ENCODE results near the gene MAD1L1. TPM values are rescaled to one million over a fixed set of nuclear protein-coding genes. Genes with fewer than 3 reads are reported as not detected.

MAD1L1 gene
- total and polyA plus RNA-seq, 8 donors: 21.4 to 58.8 (median 22.5) TPM

DNA sequence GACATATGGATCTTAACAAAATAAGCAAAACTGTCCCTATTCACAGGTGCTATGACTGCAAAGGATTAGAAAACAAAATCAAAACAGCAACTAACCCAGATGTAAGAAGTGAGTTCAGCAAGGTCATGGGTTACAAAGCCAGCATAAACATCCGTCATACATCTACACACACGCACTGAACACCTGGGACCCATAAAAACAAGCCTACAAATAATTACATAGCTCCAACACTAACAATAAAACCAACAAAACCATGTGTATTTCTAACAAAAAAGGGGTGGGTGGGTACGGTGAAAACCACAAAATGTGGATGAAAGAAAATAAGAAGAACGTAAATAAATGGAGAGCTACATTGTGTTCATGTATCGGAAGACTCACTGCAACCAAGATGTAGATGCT, 305.8 kb downstream of the MAD1L1 start:
- ATAC-seq (no peak), DNase-seq (no peak)
- Histone ChIP-seq H3K36me3 (peaks cover 0 to 17% of the 10 kb centered on the region in 2 donors), H3K27ac (no peak overlapping the region), H3K4me3 (no peak overlapping the region), H3K27me3 (no peaks in the 10 kb centered on the region), H3K9me3 (no peaks in the 10 kb centered on the region), H3K4me1 (peaks cover 0 to 17% of the 10 kb centered on the region in 2 donors)
- TF ChIP-seq CTCF (IDR thresholded peaks at IDR 0.05): no peak
- intact Hi-C loops (cut with DNase I): no loop called here

DNA sequence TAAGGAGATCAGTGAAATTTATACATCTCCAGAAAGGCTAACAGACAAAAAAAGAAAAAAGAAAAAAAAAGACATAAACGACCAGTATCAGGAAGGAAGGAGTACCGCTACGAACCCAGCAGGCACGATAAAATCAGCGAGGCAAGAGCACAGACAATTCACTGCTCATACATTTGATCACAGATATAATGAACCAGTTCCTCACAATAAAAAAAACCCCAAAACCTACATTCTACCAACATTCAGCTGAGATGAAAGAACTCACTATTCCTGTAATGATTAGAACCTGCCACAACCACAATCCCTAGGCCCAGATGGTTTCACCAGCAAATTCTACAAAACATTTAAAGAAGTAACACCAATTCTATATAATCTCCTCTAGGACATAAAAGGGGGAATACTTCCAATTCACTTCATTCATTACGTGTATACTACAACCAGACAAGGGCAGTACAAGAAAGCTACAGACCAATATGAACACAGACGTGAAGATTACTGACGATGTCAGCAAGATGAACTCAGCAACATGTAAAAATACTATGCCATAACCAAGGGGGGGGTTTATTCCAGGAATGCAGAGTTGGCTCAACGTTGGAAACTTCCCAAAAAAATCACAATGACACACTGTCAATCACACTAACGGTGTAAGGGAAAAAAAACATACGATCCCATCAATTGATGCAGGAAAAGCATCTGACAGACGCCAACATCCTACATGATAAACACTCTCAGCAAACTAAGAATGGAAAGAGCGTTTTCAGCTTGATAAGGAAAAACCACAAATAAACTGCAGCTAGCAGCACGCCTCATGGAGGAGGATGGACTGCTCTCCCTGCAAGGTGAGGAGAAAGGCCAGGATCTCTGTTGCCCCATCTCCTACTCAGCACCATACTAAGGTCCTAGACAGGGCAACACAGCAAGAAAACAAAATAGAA, 306.5 kb downstream of the MAD1L1 start:
- intact Hi-C loops (cut with DNase I): no loop called here
- no peak for TF ChIP-seq CTCF (IDR thresholded peaks at IDR 0.05)
- Histone ChIP-seq H3K9me3 (no peaks in the 10 kb centered on the region), H3K27me3 (no peaks in the 10 kb centered on the region), H3K27ac (no peak overlapping the region), H3K4me3 (no peak overlapping the region), H3K36me3 (peaks cover 0 to 11% of the 10 kb centered on the region in 2 donors), H3K4me1 (peaks cover 0 to 18% of the 10 kb centered on the region in 2 donors)
- no peak for ATAC-seq
- DNase-seq: no peak

GRCh38 chr7:1925349-1925748, 307.4 kb downstream of the MAD1L1 start:
- H3K4me1 ChIP-seq: peaks cover 0 to 25% of the 10 kb centered on the region in 2 donors
- intact Hi-C loops (cut with DNase I): no loop called here
- H3K36me3 ChIP-seq: peaks cover 0 to 11% of the 10 kb centered on the region in 2 donors

GRCh38 chr7:1924258-1924817, 308.4 kb downstream of the MAD1L1 start:
- TF ChIP-seq CTCF (IDR thresholded peaks at IDR 0.05): no peak

More at GRCh38 chr7:1925349-1925748, 307.4 kb downstream of the MAD1L1 start:
- DNase-seq: peak in 1 of 4 donors; percentile 15
- Histone ChIP-seq H3K27me3 (no peaks in the 10 kb centered on the region), H3K9me3 (no peaks in the 10 kb centered on the region), H3K27ac (no peak overlapping the region), H3K4me3 (no peak overlapping the region)
- no peak for ATAC-seq
- TF ChIP-seq CTCF (IDR thresholded peaks at IDR 0.05): no peak

More at GRCh38 chr7:1924258-1924817, 308.4 kb downstream of the MAD1L1 start:
- ATAC-seq: no peak
- Histone ChIP-seq H3K4me1 (peaks cover 0 to 35% of the 10 kb centered on the region in 2 donors), H3K36me3 (peaks cover 0 to 11% of the 10 kb centered on the region in 2 donors), H3K27ac (no peak overlapping the region), H3K9me3 (no peaks in the 10 kb centered on the region), H3K4me3 (no peak overlapping the region), H3K27me3 (no peaks in the 10 kb centered on the region)
- no peak for DNase-seq
- intact Hi-C loops (cut with DNase I): no loop called here

Measured in left lung (tissue), 10 donors.